SK-N-MC (cell line): ENCODE data around the gene KRTAP1-1.

ENCODE experiments used
- EZH2 ChIP-seq: fragments of 200-600 bp; sonication (generic); IDR thresholded peaks from one replicate; pipeline ENCODE4 v1.6.1; 2017; ENCODE audit warnings: antibody characterized with exemption
- POLR2AphosphoS5 ChIP-seq: IDR thresholded peaks from 2 replicates; pipeline ENCODE4 v1.6.1; 2012; ENCODE audit warnings: mild to moderate bottlenecking, low read depth, low read length, borderline replicate concordance

DNA sequence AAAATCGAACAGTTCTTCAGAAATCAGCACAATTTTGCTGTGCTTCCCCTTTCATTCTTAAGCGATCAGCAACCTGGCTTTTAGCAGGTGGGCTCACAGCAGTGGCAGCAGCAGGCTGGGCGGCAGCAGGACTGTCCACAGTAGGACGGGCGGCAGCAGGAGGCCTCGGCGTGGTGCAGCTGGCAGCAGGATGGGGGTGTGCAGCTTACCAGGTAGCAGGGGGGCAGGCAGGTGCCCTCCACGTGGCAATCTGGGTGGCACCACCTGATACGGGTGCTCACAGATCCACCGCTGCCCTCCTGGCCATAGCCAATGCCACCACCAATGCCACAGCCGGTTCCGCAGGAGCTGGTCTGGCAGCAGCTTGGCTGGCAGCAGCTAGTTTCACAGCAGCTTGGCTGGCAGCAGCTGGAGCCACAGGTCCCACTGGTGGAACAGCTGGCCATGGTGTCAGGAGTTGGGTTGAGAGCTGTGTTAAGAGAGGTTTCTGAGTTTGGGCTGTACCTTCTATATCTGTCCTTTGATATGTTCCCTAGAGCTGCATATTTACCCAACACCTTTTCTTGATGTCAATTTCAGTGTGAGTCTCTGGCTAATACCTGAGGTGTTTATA is 11.5 kb downstream of the KRTAP1-1 start, which contains the start of gene KRTAP1-4:
- TF ChIP-seq EZH2 (no peak), POLR2AphosphoS5 (no peak)
